SHP77 (cell line): Measurements from ENCODE around the gene CCDC170.

Source experiments
- DNase-seq, 2 experiments: peaks; one replicate each; lab custom pipeline; 2025; lab: John Stamatoyannopoulos, UW

Gene CCDC170

DNA sequence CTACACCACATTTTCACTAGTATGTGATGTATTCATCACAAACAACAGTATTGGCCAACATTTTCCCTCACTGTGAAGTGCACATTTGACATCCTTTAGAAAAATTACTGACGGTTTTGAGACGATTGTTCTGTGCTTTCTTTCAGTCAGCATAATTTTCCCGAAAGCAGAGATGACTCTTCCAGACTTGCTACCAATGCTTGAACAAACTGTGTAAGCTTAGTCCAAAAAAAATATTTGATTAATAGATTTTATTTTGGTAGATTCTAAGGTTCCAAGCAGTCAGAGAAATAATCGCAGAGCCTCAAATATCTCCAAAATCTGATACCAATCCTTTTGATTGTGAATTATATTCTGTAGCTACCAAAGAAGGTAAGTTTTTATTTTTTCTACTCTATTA is 162.6 kb downstream of the CCDC170 start:
- no peak for DNase-seq

- DNase-seq: no peak
Observed at GRCh38 chr6:151658091-151658490, 164.3 kb downstream of the CCDC170 start.

DNA sequence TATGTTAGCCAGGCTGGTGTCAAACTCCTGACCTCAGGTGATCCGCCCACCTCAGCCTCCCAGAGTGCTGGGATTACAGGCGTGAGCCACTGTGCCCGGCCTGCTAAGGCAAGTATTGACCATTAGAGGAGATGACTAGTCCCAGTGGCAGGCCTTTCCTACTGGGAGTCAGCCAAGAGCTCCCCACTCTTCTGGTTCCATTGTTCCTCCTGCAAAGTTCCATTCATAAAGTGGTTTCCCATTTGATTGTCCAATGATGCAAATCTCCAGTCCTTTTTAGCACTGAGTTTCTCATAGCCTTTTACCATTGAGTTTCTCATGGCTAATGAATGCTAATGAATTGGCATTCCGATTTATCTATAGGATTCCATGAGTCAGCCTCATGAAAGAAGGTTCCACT is 165.4 kb downstream of the CCDC170 start:
- DNase-seq: no peak

GRCh38 chr6:151661509-151661908 is 167.7 kb downstream of the CCDC170 start:
- DNase-seq: no peak

DNA sequence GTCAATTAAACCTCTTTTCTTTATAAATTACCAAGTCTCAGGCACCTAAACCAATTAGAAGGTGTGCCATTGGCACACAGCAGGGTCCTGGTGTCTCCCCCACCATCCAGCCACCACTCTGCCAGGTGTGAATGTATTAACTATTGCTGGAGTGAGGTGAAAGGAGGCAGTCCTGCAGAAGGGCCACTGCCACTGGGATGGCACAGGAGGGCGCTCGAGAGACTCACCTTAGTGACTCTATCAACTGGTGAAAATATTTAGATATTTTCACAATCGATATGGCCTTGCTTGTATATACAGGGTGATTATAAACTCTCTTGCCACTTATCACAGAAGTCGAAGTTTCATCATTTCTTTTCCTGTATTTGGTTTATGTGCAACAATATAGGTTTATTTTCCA is 168.1 kb downstream of the CCDC170 start:
- DNase-seq: no peak

GRCh38 chr6:151663559-151663958 is 169.7 kb downstream of the CCDC170 start:
- DNase-seq: no peak

DNA sequence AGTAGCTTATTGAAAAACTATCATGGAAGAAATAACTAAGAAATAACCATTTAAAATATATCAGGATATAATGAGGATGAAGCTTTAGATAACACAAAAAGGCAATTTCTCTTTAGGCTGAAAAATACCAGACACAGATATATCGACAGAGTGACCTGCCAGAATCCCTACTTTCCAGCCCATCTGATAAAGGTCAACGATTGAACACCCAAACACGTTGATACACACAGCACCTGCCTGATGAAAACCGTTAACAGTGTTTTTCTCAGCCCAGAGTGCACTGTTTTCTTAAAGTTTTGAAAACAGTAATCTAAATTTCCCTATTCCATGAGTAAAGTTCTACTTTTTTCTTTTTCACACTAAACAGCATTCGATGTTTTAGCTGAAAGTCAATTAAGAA is 170.6 kb downstream of the CCDC170 start:
- no peak for DNase-seq

GRCh38 chr6:151665329-151665728 is 171.5 kb downstream of the CCDC170 start:
- DNase-seq: no peak

GRCh38 chr6:151666526-151666925 is 172.7 kb downstream of the CCDC170 start:
- no peak for DNase-seq

DNA sequence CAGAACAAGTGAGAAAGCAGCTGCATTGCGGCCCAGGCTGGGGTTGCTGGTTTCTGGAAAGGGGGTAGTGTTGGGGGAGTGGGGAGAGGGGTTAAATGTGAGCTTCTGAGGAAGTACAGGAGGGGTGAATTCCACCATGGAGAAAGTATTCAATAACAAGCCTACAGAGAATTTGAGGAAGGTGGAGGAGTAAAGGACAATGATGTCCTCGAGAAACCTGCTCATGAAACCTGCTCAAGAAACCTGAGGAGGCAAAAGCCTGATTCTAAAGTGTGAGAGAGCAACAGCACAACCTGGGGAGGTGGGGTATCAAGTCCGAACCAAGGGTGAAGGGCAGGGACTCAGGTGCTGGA is 175.4 kb downstream of the CCDC170 start:
- no peak for DNase-seq

GRCh38 chr6:151670116-151670515 is 176.3 kb downstream of the CCDC170 start:
- DNase-seq: no peak
